SH-SY5Y (cell line): Measurements from ENCODE around the gene LAMC3.

ENCODE experiments used
- GATA2 ChIP-seq: IDR thresholded peaks from 2 replicates; pipeline ENCODE4 v1.6.1; 2011; ENCODE audit warnings: mild to moderate bottlenecking, low read depth, low read length
- GATA3 ChIP-seq: IDR thresholded peaks from 2 replicates; pipeline ENCODE4 v1.6.1; 2011; ENCODE audit warnings: low read depth, mild to moderate bottlenecking, low read length, moderate library complexity

LAMC3 gene

GRCh38 chr9:131096269-131097125, 87.5 kb downstream of the LAMC3 start, which contains the start of gene AIF1L:
Gene AIF1L, plus strand, starts transcription at chr9:131096531. Its CDS starts 99 bp downstream, at chr9:131096630.
- TF ChIP-seq GATA2 (no peak), GATA3 (no peak)

- TF ChIP-seq GATA2 (no peak; the same call in 1 of the 2 replicates), GATA3 (no peak)
These were observed 88.4 kb downstream of the LAMC3 start for GRCh38 chr9:131097126-131097947.

GRCh38 chr9:131097948-131098278, 88.9 kb downstream of the LAMC3 start:
- TF ChIP-seq GATA3 (no peak), GATA2 (no peak)

- TF ChIP-seq GATA2 (no peak), GATA3 (no peak)
These were observed 89.6 kb downstream of the LAMC3 start for GRCh38 chr9:131098391-131099101.

DNA sequence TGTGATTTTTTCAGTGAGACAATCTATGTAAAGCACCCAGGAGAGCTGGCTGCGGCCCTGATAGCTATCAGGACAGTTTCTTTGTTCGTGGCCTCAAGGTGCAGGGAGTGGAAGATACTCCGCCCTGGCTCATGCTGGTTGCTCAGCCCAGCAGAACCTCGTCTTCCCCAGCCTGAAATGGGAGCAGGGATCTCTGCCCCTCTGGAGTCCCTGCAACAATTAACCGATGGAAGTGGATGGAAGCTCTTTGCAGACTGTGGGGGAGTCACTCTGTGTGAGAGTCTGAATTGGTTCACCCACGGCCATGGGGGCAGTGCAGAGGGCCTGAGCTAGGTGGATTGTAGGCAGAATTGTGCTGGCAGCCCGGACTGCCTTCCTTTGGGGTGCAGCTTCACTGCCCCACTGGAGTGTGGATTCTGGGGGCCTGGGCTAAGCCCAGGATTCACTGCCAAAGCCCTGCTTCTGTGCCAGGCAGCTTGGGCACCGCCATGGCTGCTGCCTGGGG, 90.2 kb downstream of the LAMC3 start:
- no peak for TF ChIP-seq GATA3
- TF ChIP-seq GATA2 = no peak

DNA sequence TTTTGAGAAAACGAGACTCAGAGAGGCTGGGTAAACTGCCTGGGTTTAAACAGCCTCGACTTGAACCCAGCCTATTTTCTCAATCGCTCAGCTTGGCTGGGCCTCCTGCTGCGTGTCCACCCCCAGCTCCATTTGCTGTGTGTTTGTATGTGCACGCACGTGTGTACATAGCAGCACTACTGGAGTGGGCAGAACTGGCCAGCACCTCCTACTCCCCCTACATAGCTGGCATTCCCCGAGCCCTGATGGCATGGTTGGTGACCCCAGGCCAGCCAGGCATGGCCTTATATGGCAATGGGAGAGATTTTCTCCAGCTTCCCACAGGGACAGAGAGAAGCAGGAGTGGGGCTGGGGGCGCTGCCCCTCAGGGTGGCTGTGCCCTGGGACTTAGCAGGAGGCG, 91.5 kb downstream of the LAMC3 start:
- TF ChIP-seq GATA2 = no peak
- TF ChIP-seq GATA3 = no peak

GRCh38 chr9:131101207-131101964, 92.4 kb downstream of the LAMC3 start:
- peak; percentile 91 for TF ChIP-seq GATA2
- TF ChIP-seq GATA3 = no peak; the same call in 1 of the 2 replicates

GRCh38 chr9:131103024-131103423, 94.0 kb downstream of the LAMC3 start:
- TF ChIP-seq GATA3 (no peak), GATA2 (no peak)

DNA sequence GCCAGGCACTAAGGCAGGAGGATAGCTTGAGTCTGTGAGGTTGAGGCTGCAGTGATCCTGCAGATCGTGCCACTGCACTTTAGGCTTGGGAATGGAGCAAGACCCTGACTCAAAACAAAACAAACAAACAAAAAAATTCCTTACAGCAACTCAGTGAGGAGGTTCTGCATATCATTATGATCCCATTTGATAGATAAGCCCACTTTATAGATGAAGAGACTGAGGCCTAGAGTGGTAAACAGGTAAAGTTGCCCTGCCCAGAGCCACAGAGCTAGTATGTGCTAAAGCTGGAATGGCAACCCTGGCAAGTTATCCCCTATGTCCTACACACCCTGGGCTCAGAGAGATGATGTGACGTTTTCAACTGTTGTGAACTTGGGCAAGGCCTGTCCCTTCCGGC, 94.6 kb downstream of the LAMC3 start:
- TF ChIP-seq GATA3 (no peak), GATA2 (no peak)

DNA sequence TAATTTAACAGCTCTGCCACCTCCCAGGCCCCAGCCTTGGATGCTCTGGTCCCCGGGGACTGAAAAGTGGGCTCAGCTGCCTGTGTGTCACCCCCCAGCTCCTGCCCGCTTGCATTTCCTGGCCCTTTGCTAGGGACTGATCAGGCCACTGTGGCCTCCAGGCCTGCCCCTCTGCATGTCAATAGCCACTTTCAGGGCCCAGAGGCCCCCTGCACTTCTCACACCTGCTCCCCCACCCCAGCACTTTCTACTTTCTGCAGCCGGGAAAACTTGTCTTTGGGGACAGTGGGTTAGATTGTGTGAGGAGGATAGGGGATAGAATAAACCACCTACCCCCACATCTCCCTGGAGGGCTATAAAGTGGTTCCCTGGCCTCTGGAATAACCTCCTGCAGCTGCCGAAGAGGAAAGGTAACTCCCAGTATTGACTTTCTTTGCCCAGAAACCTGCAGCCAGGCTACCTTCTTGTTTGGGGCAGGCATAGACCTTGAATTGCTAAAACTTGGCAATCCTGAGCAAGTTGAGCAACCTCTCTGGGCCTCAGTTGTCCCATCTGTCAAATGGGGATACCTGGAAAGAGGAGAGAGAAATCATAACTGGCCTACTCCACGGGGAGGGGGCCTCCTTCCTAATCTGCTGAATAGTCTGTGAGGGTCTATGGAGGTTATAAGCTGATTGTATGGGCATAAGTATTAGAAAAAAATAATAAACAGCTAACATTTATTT, 95.2 kb downstream of the LAMC3 start:
- TF ChIP-seq GATA2 = no peak
- no peak for TF ChIP-seq GATA3

GRCh38 chr9:131105952-131106351, 97.0 kb downstream of the LAMC3 start:
- TF ChIP-seq GATA3 (no peak), GATA2 (no peak)

DNA sequence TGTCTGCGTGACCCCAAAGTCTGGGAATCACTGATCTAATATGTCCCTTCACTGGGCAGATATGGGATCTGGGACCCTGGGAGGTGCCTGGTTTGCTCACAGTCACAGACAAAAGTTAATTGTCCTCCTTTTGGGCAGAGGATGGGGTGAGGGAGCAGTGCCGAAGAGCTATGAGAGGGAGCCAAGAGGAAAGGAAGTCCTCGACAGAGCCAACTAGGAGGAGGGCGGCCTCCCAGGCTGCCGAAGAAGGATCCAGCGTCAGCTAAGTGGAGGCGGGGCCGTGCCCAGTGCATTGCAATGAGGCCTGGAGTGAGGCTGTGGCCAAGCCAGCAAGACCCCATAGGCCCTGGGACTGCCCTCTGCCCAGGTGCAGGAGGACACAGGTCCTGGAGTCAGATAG, 98.8 kb downstream of the LAMC3 start:
- TF ChIP-seq GATA3 (no peak), GATA2 (no peak)

DNA sequence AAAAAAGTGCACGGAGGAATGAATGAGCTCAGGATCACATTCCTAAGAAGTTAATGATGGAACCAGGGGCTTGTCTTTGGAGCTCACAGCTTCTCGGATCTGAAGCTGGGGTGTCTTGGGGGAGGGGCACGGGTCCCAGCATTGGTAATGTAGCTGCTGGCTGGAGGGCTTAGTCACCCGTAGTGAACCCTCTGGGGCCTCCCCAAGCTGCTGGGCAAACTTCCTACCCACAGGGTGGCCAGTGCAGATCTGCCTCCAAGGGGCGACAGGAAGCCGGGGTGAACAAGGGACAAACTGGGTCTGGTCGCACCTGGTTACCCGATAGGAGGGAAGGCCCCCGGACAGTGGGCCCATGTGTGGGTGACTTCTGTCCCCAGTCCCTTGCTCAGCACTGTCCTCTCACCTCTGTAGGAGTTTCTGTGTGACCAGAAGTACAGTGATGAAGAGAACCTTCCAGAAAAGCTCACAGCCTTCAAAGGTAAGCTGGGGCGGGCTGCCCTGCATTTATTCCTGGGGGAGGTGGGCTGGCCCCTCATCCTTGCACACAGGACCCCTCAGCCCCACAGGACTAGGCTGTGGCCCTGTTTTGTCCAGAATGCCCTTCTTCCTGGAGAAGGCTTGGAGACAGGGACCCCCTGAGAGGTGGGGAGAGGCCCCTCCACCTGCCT, 102.3 kb downstream of the LAMC3 start:
- TF ChIP-seq GATA3 = no peak
